MCF 10A (cell line): ENCODE results near the gene FAF1. TPM values are rescaled to one million over a fixed set of nuclear protein-coding genes. Genes with fewer than 3 reads are reported as not detected.

Experiments
- BruUV-seq: library from RNA; stranded (reverse); fragments of 400-500 nt; replicated peaks from 2 replicates; lab custom pipeline; 2021; lab: Mats Ljungman, UMichigan
- CTCF ChIA-PET: fragments of 300-600 bp; sonication (Branson Sonifier 250); formaldehyde crosslinking; extraction: SDS; loops from one replicate; lab custom pipeline; 2021; ENCODE audit warnings: antibody characterized with exemption, inconsistent platforms; lab: Yijun Ruan, JAX
- POLR2A ChIA-PET: fragments of 300-600, 350-650 bp; sonication (Branson Sonifier 250); formaldehyde crosslinking; extraction: SDS; loops from one replicate; lab custom pipeline; 2020; ENCODE audit warnings: antibody characterized with exemption, inconsistent platforms; lab: Yijun Ruan, JAX
- DNase-seq: peaks from one replicate; pipeline ENCODE4 v3.0.0-alpha.2; 2018; ENCODE audit not compliant: unreplicated experiment
- H3K27ac Mint-ChIP-seq: one replicate; pipeline ENCODE4 v1.8.0; 2022; ENCODE audit warnings: mild to moderate bottlenecking, low read depth, mixed read lengths; ENCODE audit not compliant: unreplicated experiment
- H3K27me3 Mint-ChIP-seq: one replicate; pipeline ENCODE4 v1.8.0; 2022; ENCODE audit warnings: mixed read lengths; ENCODE audit not compliant: insufficient read depth, unreplicated experiment
- H3K36me3 Mint-ChIP-seq: one replicate; pipeline ENCODE4 v1.8.0; 2022; ENCODE audit warnings: mild to moderate bottlenecking, moderate library complexity, mixed read lengths; ENCODE audit not compliant: insufficient read depth, unreplicated experiment
- H3K4me1 Mint-ChIP-seq: one replicate; pipeline ENCODE4 v1.8.0; 2022; ENCODE audit warnings: mixed read lengths; ENCODE audit not compliant: insufficient read depth, unreplicated experiment
- H3K4me3 Mint-ChIP-seq: one replicate; pipeline ENCODE4 v1.8.0; 2022; ENCODE audit warnings: mild to moderate bottlenecking, moderate library complexity, mixed read lengths; ENCODE audit not compliant: unreplicated experiment
- H3K9me3 Mint-ChIP-seq: one replicate; pipeline ENCODE4 v1.8.0; 2022; ENCODE audit warnings: mixed read lengths; ENCODE audit not compliant: unreplicated experiment
- intact Hi-C: fragments of 100-400 bp; cut with micrococcal nuclease; formaldehyde crosslinking; loops from 2 replicates; pipeline ENCODE4 v1.14.1; 2022
- total RNA-seq: library from RNA; stranded (reverse); gene quantifications from 2 replicates; pipeline ENCODE4 v1.2.3, GENCODE V29; 2022
- TF ChIP-seq, protein P1 (sequence below): fragments of 200-600 bp; IDR thresholded peaks from one replicate; pipeline ENCODE4 v1.8.0; 2022; ENCODE audit warnings: antibody characterized with exemption, mild to moderate bottlenecking; ENCODE audit not compliant: unreplicated experiment

The FAF1 gene
- total RNA-seq, 1 experiment from 2014 or later = 93.2 TPM

GRCh38 chr1:50527249-50527986 is 432.6 kb downstream of the FAF1 start:
- intact Hi-C loops = no loop called here
- Mint-ChIP-seq H3K4me1 (no peaks in the 10 kb centered on the region), H3K27ac (no peak overlapping the region), H3K36me3 (peaks cover 5% of the 10 kb centered on the region), H3K27me3 (no peaks in the 10 kb centered on the region), H3K9me3 (no peaks in the 10 kb centered on the region), H3K4me3 (no peak overlapping the region)
- ChIA-PET POLR2A (interaction anchor here (0.6 kb wide), 1 partner anchor 802 kb away, joined by 3 read pairs; no protein-coding TSS in a partner anchor), CTCF (interaction anchor here (0.6 kb wide), 1 partner anchor 53 kb away, joined by 5 read pairs; no protein-coding TSS in a partner anchor)
- DNase-seq = no peak
- no TSS peak for BruUV-seq
- TF ChIP-seq, protein P1, sequence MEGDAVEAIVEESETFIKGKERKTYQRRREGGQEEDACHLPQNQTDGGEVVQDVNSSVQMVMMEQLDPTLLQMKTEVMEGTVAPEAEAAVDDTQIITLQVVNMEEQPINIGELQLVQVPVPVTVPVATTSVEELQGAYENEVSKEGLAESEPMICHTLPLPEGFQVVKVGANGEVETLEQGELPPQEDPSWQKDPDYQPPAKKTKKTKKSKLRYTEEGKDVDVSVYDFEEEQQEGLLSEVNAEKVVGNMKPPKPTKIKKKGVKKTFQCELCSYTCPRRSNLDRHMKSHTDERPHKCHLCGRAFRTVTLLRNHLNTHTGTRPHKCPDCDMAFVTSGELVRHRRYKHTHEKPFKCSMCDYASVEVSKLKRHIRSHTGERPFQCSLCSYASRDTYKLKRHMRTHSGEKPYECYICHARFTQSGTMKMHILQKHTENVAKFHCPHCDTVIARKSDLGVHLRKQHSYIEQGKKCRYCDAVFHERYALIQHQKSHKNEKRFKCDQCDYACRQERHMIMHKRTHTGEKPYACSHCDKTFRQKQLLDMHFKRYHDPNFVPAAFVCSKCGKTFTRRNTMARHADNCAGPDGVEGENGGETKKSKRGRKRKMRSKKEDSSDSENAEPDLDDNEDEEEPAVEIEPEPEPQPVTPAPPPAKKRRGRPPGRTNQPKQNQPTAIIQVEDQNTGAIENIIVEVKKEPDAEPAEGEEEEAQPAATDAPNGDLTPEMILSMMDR = no peak

- H3K4me3 Mint-ChIP-seq = no peak overlapping the region
- ChIA-PET POLR2A (no interaction called here), CTCF (no interaction called here)
- BruUV-seq = no TSS peak
- no peaks in the 10 kb centered on the region for H3K27me3 Mint-ChIP-seq
- no peak overlapping the region for H3K27ac Mint-ChIP-seq
- no peak for DNase-seq
- intact Hi-C loops = no loop called here
- no peaks in the 10 kb centered on the region for H3K9me3 Mint-ChIP-seq
- H3K36me3 Mint-ChIP-seq = peaks cover 5% of the 10 kb centered on the region
- TF ChIP-seq, protein P1 = no peak
- no peaks in the 10 kb centered on the region for H3K4me1 Mint-ChIP-seq
These were observed 433.6 kb downstream of the FAF1 start for GRCh38 chr1:50526431-50526830.

DNA sequence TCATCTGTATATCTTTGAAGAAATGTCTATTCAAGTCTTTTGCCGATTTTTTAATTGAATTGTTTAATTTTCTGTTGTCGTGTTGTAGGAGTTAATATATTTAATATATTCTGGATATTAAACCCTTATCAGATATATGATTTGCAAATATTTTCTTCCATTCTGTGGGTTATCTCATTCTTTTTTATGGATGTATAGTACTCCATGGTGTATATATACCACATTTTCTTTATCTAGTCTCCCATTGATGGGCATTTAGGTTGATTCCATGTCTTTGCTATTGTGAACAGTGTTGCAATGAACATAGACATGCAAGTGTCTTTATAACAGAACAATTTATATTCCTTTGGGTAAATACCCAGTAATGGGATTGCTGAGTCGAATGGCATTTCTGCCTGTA is 436.5 kb downstream of the FAF1 start:
- ChIA-PET CTCF (no interaction called here), POLR2A (no interaction called here)
- Mint-ChIP-seq H3K36me3 (peaks cover 14% of the 10 kb centered on the region), H3K9me3 (no peaks in the 10 kb centered on the region), H3K27ac (no peak overlapping the region), H3K27me3 (no peaks in the 10 kb centered on the region), H3K4me1 (no peaks in the 10 kb centered on the region), H3K4me3 (no peak overlapping the region)
- no TSS peak for BruUV-seq
- TF ChIP-seq, protein P1 = no peak
- no peak for DNase-seq
- intact Hi-C loops = no loop called here

- DNase-seq = no peak
- BruUV-seq = no TSS peak
- intact Hi-C loops = no loop called here
- H3K9me3 Mint-ChIP-seq = no peaks in the 10 kb centered on the region
- H3K27me3 Mint-ChIP-seq = no peaks in the 10 kb centered on the region
- ChIA-PET CTCF (no interaction called here), POLR2A (no interaction called here)
- H3K27ac Mint-ChIP-seq = no peak overlapping the region
- TF ChIP-seq, protein P1 = no peak
- no peaks in the 10 kb centered on the region for H3K4me1 Mint-ChIP-seq
- no peak overlapping the region for H3K4me3 Mint-ChIP-seq
- H3K36me3 Mint-ChIP-seq = peaks cover 14% of the 10 kb centered on the region
These were observed 437.2 kb downstream of the FAF1 start for GRCh38 chr1:50522691-50523342.
